ENCODE measurements around the gene PHAF1. TPM values are rescaled to one million over a fixed set of nuclear protein-coding genes. Genes with fewer than 3 reads are reported as not detected.

Gene PHAF1
- total and polyA plus RNA-seq, 2 of the 13 experiments (the other 11 are each of a cell fraction or from before 2014, with no cell fraction given), result 48.3 to 174 TPM

GRCh38 chr16:67183627-67184452 is 74.1 kb downstream of the PHAF1 start, which contains the start of gene MATCAP1 (continued):
- TF ChIP-seq FOXC1 (CRISPR knock-in tag; IDR thresholded peaks at IDR 0.05; ENCODE audit: borderline replicate concordance) (peak; percentile 21), NR2F1 (CRISPR knock-in tag; IDR thresholded peaks at IDR 0.05) (peak in 1 of 2 experiments; percentile 24; a peak in 1 of 4 replicates), ZNF75D (CRISPR knock-in tag; IDR thresholded peaks at IDR 0.05; ENCODE audit: borderline replicate concordance) (no peak), TOPORS (CRISPR knock-in tag; IDR thresholded peaks at IDR 0.05) (peak; percentile 47; the same call in 1 of the 2 replicates), NFATC3 (CRISPR knock-in tag; IDR thresholded peaks at IDR 0.05) (peak; percentile 77; the same call in 1 of the 2 replicates), ZNF230 (CRISPR knock-in tag; IDR thresholded peaks at IDR 0.05) (peak; percentile 80; the same call in 1 of the 2 replicates), ZNF274 (CRISPR knock-in tag; IDR thresholded peaks at IDR 0.05) (peak; percentile 67), KDM5A (IDR thresholded peaks at IDR 0.05; ENCODE audit: borderline replicate concordance, low read length) (peak; percentile 86; the same call in 1 of the 2 replicates), ZFP36L2 (CRISPR knock-in tag; IDR thresholded peaks at IDR 0.05) (no peak), SAP130 (CRISPR knock-in tag; IDR thresholded peaks at IDR 0.05; ENCODE audit: low read depth) (peak; percentile 94), ZNF772 (CRISPR knock-in tag; IDR thresholded peaks at IDR 0.05) (0 out of 2 replicates have a peak, but pooled peaks have one; percentile 62), ONECUT2 (CRISPR knock-in tag; IDR thresholded peaks at IDR 0.05) (no peak), RBM39 (IDR thresholded peaks at IDR 0.05; ENCODE audit: low read depth, low read length, poor library complexity, severe bottlenecking) (peak; percentile 56), DBP (CRISPR knock-in tag; IDR thresholded peaks at IDR 0.05; ENCODE audit: not compliant biosample characterization) (peak; percentile 20), ZNF878 (CRISPR knock-in tag; IDR thresholded peaks at IDR 0.05) (no peak; the same call in 1 of the 2 replicates), HMG20A (CRISPR knock-in tag; IDR thresholded peaks at IDR 0.05; ENCODE audit: borderline replicate concordance) (no peak), REL (CRISPR knock-in tag; conservative IDR thresholded peaks at IDR 0.05) (no peak), IRX3 (CRISPR knock-in tag; IDR thresholded peaks at IDR 0.05; ENCODE audit: borderline replicate concordance, low read depth) (peak; percentile 77; the same call in 1 of the 2 replicates), ZBTB44 (CRISPR knock-in tag; IDR thresholded peaks at IDR 0.05) (no peak), NCOA5 (CRISPR knock-in tag; IDR thresholded peaks at IDR 0.05) (no peak), ATF7-NPFF (CRISPR knock-in tag; IDR thresholded peaks at IDR 0.05; ENCODE audit: low read depth) (peak; percentile 83), ZNF775 (CRISPR knock-in tag; IDR thresholded peaks at IDR 0.05; ENCODE audit: borderline replicate concordance) (no peak), ZNF639 (CRISPR knock-in tag; conservative IDR thresholded peaks at IDR 0.05) (peak; percentile 97), ZNF143 (CRISPR knock-in tag; IDR thresholded peaks at IDR 0.05) (peak; percentile 42; the same call in 1 of the 2 replicates), E2F1 (CRISPR knock-in tag; IDR thresholded peaks at IDR 0.05) (peak; percentile 71; the same call in 1 of the 2 replicates)

All from HepG2 (cell line).